GM21390 (cell line): Measurements from ENCODE around the gene NET1.
"Not testable (repeated sequence)": the region's sequence is repeated elsewhere in the genome, so short reads cannot be mapped to it uniquely, and the experiment has no call there.

ENCODE experiments used
- ATAC-seq: cut with Tn5 transposase; IDR thresholded peaks from one replicate; pipeline ENCODE4 v1.9.1; 2021; ENCODE audit not compliant: unreplicated experiment

The NET1 gene, protein sequence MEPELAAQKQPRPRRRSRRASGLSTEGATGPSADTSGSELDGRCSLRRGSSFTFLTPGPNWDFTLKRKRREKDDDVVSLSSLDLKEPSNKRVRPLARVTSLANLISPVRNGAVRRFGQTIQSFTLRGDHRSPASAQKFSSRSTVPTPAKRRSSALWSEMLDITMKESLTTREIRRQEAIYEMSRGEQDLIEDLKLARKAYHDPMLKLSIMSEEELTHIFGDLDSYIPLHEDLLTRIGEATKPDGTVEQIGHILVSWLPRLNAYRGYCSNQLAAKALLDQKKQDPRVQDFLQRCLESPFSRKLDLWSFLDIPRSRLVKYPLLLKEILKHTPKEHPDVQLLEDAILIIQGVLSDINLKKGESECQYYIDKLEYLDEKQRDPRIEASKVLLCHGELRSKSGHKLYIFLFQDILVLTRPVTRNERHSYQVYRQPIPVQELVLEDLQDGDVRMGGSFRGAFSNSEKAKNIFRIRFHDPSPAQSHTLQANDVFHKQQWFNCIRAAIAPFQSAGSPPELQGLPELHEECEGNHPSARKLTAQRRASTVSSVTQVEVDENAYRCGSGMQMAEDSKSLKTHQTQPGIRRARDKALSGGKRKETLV

DNA sequence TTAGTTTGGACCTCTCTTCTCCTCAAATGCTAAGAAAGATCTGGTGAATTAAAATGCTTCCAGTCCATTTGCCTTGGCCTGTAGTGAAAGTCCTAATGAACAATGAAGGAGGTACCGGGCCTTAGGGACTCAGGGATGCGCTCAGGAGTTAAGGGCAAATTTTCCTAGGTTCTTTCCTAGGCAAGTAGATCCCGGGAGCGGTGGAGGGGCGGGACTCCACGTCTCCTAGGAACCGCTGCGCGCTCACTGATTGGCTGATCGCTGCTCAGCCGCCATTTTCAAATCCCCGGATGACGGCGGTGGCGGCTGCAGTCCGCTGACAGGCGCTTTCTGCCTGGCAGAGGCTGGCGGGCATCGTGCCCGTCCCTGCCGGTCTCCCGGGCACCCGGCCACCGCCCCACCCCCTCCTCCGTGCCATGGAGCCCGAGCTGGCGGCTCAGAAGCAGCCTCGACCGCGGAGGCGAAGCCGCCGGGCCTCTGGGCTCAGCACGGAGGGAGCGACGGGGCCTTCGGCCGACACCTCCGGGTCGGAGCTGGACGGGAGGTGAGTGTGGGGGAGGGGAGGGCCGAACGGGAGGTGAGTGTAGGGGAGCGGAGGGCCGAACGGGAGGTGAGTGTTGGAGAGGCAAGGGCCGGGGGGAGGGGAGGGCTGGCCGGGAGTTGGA lies at the start of gene NET1:
Gene NET1, plus strand, starts transcription at position 281 of the 665 bp plus-strand sequence. Its CDS starts 136 bp downstream, at position 417.
- peak; percentile 98 for ATAC-seq

DNA sequence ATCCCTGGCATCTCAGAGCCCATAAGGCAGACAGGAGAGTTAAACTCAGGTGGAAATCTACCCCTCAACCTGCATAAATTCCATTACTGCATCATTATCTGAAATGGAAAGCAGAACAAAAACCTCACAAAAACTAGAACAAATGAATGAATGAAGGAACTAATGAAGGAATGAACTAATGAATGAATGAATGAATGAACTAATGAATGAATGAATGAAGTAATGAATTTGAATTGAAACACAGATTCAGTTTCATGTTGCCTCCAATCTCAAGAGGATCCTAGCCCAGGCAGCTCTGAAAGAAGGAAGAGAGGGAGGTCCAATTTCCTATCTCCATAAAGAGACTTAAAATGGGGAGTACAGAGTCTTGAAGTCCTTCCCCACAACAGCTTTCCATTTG lies 49.5 kb upstream of the NET1 start:
- ATAC-seq, result no peak

DNA sequence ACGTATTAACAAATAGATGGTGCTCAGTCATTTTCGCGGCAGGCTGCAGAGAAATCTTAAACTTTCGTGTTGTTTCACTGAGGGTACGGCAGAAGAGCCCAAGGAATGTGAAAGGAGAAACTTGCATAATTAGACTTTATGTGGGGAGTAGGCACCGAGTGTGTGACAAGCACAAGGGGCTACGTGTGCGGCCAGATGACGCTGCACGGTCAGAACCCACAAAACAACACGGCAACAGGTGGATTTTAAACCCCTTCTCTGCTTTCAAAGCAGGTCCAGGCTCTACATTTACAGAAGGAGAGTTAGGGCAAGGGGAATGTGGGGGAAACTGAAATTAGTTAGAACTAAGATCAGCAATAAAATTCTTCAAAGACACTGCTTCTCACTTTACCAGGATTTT lies 48.0 kb upstream of the NET1 start:
- no peak for ATAC-seq

DNA sequence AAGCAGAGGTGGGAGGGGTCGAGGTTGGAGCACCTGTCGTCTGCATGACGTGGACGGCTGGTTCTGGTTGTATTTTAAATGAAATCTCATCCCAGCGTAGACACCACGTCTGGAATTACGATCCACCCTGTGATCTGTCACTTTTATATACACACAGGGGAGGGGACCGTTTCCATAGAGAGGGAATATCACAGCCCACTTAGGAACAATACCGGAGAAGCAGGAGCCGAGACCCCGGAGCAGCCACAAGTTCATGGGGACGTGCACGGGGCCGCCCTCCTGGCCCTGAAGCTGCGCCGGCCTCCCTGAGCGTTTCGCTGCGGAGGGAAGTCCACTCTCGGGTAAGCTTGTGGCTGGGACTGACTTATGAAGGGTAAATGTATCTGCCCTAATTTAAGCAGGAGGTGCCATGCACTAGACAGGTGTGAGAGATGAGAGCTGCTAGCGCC lies 47.4 kb upstream of the NET1 start, which contains the start of gene UCN3:
Gene UCN3, plus strand, starts transcription at position 77 of the 449 bp plus-strand sequence. CDS start 8,755 bp downstream, outside the sequence.
- ATAC-seq, result no peak

DNA sequence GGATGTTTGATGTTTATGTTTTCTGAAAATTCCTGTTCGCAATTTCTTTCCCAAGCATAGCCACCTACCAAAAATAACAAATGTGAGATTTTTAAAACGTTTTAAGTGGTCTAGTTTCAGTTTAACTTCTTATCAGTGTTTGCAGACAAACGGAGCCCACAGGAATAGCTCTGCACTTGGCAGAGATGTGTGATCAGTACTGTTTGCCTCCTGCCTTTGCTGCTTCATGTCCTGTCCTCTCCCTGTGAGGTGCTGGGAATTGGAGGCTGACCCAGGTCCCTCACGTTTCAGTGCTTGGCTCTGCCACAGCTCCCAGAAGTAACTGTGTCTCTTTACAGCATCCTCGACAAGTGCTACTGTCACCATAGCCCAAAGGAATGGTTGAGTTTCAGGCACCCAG lies 46.4 kb upstream of the NET1 start:
- ATAC-seq, result no peak

DNA sequence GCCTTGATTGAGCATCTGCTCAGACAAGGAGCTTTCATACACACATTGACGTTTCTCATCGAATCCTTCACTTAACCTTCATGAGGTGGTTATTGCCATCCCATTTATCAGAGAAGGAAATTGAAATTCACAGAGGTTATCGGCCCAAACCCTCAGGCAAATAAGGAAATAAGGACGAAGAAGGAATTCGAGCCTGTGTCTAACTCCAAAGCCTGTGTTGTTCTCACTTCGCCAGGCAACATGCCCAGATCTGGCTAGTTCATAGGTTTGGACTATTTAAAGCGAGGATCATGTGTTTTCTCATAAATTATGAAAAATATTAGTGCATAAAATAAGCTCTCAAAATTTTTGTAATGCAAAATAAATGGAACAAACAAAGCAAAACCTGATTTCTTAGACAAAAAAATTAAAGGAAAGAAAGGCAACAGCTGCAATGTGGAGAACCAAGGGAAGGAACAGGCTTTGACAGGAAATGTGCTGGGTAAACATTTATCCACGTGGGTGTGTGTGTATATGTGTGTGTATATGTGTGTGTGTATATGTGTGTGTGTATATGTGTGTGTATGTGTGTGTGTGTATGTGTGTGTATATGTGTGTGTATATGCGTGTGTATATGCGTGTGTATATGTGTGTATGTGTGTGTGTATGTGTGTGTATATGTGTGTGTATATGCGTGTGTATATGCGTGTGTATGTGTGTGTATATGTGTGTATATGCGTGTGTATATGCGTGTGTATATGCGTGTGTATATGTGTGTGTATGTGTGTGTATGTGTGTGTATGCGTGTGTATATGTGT lies 42.8 kb upstream of the NET1 start:
- ATAC-seq, result no peak

DNA sequence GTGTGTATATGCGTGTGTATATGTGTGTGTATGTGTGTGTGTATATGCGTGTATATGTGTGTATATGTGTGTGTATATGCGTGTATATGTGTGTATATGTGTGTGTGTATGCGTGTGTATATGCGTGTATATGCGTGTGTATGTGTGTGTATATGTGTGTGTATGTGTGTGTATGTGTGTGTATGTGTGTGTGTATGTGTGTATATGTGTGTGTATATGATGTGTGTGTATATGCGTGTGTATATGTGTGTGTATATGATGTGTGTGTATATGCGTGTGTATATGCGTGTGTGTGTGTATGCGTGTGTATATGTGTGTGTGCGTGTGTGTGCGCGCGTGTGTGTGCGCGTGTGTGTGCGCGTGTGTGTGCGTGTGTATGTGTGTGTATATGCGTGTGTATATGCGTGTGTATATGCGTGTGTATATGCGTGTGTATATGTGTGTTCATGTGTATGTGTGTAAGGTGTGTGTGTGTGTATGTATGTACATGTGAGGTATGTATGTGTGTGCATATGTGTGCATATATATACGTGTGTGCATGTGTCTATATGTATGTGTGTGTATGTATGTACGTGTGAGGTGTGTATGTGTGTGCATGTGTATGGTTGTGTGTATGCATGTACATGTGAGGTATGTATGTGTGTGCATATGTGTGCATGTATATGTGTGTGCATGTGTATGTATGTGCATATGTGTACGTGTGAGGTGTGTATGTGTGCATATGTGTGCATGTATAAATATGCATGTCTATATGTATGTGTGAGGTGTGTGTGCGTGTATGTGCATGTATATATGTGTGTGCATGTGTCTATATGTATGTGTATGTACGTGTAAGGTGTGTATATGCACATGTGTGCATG lies 41.6 kb upstream of the NET1 start:
- no peak for ATAC-seq

DNA sequence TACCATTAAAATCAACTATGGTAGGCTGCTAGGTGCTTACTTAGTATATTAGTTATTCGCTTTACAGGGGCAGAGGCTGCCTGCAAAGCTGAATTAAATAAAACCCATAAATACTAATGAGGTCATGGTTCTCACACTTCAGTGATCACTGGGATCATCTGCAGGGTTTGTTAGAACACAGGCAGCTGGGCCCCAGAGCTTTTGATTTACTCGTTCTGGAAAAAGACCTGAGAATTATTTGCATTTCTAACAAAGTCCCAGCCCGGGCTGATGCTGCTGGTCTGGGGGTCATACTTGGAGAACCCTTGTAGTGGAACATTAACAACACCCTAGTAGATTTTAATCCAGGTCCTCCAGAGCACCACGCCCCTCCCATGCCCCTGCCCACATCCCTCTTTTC lies 39.0 kb upstream of the NET1 start:
- no peak for ATAC-seq

DNA sequence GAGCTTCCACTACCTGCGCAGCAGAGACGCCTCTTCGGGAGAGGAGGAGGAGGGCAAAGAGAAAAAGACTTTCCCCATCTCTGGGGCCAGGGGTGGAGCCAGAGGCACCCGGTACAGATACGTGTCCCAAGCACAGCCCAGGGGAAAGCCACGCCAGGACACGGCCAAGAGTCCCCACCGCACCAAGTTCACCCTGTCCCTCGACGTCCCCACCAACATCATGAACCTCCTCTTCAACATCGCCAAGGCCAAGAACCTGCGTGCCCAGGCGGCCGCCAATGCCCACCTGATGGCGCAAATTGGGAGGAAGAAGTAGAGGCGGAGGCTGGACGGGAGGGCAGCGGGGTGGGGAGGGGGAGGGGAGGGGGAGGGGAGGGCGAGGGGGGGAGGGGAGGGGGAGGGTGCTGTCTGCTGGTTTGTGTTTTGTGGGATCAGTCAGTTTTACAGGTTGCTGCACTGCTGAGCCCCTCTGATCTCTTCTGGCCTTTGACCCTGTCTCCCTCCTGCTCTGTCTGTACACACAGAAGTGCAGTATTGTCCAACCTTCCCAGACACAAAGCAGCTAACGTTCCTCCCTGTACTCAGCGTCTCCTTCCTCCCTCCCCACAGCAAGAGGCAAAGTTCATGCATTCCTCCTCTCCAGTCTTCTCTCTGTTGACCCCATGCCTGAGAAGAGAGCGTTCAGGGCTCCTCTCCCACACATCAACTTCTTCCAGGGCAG lies 38.3 kb upstream of the NET1 start:
- ATAC-seq, result no peak

DNA sequence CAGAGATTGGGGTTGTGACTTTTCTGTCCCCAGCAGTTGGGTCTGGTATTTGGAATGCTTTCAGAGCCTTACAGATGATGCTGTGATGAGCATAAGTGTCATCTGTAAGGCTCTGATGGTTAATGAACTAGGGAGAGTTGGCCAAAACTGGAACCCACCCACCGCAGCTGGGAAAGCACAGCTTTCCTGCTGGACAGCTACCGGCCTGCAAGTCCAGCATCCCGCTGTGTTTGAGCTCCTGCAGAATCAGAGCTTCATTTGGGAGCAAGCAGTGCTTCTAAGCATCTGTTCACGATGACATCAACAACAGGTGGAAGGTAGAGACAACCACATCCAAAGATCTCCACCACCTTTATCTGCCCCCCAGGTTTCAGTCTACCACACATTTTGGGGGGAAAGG lies 35.9 kb upstream of the NET1 start:
- no peak for ATAC-seq

DNA sequence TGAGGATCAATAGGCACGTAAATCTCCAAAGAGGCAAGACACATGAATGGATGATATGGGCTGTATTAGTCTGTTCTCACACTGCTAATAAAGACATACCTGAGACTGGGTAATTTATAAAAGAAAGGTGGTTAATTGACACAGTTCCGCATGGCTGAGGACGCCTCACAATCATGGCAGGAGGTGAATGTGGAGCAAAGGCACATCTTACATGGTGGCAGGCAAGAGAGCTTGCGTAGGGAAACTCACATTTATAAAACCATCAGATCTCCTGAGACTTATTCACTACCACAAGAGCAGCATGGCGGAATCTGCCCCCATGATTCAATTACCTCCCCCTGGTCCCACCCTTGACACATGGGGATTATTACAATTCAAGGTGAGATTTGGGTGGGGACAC lies 33.2 kb upstream of the NET1 start:
- ATAC-seq, result not testable (repeated sequence)

DNA sequence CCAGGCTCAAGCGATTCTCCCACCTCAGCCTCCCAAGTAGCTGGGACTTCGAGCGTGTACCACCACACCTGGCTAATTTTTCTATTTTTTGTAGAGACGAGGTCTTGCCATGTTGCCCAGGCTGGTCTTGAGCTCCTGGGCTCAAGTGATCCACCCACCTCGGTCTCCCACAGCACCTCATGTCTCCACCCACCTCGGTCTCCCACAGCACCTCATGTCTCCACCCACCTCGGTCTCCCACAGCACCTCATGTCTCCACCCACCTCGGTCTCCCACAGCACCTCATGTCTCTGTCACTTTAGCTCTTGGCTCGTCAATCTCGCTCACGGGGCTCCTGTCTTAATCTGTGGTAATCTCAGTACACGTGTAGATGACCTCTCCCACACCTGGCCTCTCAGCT lies 32.0 kb upstream of the NET1 start:
- not testable (repeated sequence) for ATAC-seq

DNA sequence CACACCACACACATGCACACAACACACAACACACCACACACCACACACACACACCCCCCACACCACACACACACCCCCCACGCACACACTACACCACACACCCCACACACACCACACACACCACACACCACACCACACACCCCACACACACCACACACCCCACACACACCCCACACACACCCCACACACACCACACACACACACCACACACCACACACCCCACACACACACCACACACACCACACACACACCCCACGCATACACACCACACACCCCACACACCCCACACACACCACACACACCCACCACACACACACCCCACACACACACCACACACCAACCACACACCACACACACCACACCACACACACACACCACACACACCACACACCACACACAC lies 31.2 kb upstream of the NET1 start:
- ATAC-seq, result no peak

DNA sequence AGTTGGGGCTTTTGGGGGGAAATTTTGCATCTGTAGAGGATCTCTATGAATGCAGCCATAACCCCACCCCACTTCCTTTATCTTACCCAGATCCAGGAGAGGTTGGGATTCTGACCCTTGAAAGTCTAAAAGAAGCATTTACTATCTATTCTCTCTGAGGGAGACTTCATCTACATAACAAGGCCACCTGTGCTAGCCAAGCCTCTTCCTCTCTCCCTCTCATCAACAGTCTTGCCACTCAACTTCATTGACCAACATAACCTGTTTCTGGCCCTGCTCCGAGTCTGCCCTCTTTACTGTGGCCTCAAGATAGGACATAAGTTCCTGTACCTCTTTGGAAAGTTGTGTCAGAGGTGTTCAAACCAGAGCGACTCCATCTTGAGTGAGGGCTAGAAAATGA lies 27.1 kb upstream of the NET1 start:
- no peak for ATAC-seq

DNA sequence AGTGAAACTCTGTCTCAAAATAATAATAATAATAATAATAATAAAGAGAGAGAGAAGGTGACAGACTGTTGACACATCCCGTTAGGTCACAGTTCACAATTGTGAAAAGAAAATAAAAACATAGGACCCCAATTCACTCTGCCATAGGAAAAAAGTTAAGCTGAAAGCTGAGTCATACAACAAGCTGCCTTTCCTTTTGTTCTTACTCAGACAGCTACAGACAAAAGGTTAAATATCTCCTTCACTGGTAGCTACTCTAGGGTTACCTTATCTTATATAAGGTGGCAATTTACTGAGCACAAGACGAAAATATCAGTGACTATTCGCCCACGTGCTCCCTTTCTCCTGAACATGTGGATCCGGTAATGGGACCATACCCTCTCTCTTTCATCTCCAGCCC lies 25.2 kb upstream of the NET1 start:
- ATAC-seq, result no peak

DNA sequence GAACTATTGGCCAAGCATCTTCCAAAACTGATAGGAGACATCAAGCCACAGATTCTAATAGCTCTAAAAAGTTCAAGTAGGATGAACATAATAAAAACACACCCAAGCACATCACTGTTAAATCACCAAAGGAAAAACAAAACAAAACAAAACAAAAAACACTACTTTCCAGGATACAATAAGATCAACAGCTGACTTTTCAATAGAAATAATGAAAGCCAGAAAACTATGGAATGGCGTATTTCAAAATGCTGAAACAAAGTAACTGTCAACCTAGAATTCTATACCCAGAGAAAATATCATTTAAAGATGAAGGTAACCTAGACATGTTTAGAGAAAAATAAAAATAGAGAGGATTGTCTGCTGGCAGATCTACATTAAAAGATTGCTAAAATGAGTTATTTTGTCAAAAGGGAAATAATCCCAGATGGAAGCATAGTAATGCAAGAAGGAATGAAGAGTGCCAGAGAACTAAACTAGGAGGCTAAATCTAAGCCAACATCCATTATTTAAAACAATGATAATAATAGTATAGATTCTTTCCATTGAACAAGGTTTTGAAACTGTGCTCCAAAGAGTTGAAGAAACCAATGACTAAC lies 21.7 kb upstream of the NET1 start:
- no peak for ATAC-seq

DNA sequence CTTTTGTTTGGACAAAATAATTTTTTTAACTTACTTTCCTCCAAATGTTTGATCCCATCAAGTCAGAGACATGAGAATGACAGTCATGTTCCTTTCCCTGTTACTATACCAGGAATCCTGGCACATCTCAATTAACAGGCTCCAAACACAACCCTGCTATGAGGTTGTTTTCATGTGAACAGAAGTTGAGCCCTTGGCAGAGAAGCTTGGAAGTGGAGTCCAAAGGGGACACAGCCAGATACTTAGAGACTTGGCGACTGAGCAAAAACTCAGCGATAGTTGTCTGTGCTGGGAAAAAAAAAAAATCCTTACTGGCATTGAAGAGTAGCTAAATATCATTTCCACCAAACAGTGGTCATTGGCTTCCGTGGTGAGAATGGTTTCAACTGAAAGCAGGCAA lies 20.6 kb upstream of the NET1 start:
- no peak for ATAC-seq

DNA sequence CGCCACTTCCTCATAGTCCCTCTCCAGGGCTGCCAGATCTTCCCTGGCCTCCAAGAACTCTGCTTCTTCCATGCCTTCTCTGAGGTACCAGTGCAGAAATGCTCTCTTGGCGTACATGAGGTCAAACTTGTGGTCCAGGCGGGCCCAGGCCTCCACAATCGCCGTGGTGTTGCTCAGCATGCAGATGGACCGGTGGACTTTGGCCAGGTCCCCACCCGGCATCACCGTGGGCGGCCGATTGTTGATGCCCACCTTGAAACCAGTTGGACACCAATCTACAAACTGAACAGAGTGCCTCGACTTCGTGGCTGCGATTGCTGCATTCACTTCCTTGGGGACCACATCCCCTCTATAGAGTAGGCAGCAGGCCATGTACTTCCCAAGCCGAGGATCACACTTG lies 18.8 kb upstream of the NET1 start:
- no peak for ATAC-seq

DNA sequence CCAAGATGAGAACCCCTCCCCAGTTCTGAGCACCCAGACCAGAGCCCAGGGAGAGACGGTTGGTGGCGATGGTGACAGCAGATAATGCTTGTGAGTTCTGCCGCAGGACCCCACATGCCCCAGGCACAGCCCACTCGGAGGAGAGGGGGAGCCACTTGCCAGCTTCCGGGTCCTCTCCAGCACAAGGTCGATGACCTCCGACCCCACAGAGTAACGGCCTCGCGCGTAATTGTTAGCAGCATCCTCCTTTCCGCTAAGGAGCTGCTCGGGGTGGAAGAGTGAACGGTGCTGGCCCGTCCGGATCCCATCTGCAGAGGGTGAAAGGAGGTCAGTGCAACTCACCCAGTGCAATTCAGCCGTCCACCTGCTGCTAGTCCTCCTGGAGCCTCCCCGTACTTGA lies 17.2 kb upstream of the NET1 start:
- no peak for ATAC-seq
